Activated CD4-positive, alpha-beta T cell treated with anti-CD3 and anti-CD28 coated beads, Interleukin-2, amount 50 U/mL, for 16 hours (primary cell): ENCODE measurements around the gene CSN1S1.
"Not testable (repeated sequence)": the region's sequence is repeated elsewhere in the genome, so short reads cannot be mapped to it uniquely, and the experiment has no call there.

Source experiments
- DNase-seq: peaks from one replicate; pipeline ENCODE4 v3.0.0-alpha.2; 2020

CSN1S1 gene, protein sequence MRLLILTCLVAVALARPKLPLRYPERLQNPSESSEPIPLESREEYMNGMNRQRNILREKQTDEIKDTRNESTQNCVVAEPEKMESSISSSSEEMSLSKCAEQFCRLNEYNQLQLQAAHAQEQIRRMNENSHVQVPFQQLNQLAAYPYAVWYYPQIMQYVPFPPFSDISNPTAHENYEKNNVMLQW

DNA sequence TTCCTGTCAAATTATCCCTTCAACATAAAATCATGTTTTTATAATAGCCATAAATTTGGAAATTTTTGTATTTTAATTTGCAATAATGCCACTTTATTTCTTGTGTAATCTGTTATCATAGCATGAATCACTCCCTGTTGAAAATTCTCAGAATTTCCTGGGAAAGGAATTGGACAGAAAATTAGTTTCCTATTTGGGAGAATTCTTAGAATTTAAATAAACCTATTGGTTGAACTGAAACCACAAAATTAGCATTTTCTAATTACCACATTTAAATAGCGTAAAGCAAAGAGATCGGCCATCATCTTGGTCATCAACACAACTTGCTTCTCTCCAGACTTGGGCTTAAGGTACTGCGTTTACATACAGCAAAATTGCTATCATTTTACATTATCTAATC lies at the start of gene CSN1S1:
CSN1S1 (plus strand) TSS at position 301 of the 400 bp plus-strand sequence. CDS start 1,488 bp downstream, outside the sequence.
- no peak for DNase-seq

DNA sequence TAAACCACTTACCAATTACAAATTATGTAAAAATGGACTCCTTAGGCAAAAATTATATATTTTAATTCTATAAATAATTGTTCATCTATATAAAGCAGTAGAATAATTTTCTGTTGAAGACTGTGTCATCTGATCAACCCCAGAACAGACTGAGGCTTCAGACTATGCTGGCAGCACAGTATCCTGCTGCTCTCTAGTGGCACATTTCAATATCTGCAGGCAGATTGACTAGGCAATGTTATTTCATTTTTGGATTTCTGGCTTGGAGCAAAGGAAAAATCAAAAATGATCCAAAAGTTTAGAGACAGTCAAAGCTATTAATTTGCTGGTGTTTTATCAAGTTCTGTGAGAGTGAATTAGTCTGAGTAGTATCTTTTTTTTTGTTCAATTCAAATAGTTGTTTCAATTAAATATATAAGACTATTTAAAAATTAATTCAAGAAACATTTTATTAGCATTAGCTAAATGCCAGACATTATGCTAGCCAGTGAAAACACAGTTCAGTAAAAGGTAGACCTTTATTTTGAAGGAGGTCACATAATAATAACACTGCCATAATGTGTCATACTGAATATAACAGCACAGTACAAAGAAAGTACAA lies 49.6 kb upstream of the CSN1S1 start:
- DNase-seq = peak; percentile 32

DNA sequence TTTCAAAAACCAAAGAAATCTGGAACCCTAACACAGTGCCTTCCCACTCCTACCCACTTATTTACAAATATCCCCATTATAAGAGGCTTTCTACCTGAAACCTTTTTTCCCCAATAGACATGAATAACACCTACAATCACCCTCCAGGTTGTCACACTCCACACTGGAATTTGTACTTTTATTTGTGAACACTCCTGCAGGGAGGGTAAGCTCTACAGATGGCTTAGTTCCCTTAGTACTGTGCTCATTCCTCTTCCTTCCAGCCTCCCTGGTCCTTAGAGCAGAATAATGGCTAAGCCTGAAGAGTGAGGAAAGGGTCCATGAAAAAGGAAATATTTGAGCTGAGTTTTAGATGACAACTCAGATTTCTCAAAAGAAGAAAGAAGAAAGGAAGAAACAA lies 48.7 kb upstream of the CSN1S1 start:
- no peak for DNase-seq

DNA sequence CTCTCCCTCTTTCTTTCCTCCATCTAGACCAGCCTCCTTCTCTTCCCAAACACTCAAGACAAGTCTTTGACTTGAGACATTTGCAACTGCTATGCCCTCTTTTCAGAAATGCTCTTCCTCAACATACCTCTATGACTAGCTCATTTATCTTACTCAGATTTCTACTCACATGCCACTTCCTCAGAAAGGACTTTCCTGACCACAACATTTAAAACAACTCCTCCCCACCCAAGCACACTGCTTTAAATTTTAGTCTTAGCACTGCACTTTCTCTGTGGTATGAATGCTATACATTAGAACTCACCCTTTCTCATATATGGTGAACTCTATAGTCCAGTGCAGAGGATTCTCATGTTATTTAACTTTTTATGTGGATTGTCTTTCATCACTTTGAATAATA lies 42.5 kb upstream of the CSN1S1 start:
- DNase-seq = no peak

DNA sequence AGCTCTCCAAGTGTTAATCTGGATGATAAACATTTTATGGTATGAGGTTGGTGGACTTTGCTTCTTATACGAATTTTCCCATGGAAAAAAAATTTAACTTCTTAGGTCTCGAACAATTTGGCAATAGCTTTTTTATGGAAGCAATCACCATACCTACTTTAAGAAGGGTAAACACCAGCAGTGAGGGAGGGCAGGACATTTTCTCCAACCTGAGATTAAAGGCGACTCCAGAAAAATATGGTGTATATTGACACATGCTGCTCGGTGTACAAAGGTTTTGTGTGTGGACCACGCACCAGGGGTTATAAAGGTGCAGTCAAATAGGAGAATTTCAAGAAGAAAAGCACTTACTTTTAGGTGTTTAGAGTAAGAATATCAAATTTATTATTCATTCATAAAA lies 36.7 kb upstream of the CSN1S1 start:
- DNase-seq = no peak

DNA sequence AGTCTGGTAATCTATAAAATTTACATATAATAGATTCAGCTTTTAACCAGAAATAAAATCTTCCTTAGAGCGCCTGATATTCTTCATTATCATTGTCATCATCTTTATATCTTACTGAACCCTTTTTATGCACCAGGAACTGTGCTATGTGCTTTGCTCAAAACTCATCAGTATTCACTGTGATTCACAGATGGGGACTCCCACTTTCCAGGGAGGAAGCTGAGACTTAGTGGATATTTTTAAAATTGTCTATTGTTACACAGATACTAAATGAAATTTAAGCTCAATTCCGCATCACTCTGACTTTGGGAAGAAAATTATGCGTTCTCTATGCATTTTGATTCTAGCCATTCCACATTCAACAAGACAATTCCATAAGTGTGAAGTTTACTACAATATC lies 36.1 kb upstream of the CSN1S1 start:
- no peak for DNase-seq

DNA sequence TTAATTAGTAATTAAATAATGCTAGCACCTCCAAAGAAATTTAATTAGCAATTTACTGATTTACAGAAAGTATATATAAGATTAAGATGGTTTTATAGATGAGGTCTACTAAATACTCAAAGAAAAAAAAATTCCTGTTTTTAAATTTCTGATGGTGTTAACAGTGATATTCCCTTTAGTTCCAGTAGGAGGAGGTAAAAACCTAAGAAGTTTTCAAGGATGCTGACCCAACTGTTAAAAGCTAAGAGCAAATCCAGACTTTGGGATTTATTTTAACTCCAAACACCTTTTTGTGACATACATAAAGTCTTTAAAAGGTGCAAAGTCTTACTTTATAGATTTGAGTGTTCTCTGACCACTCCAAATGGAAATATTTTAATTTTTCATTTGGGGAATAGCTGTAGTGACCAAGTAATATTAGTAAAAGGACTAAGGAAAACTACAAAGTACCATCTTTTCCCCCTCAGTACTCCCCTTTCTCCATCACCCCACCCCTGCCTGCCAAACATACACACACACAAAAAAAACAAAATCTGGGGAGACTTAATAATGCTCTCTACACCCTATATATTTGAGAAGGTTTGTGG lies 34.2 kb upstream of the CSN1S1 start:
- DNase-seq = no peak

DNA sequence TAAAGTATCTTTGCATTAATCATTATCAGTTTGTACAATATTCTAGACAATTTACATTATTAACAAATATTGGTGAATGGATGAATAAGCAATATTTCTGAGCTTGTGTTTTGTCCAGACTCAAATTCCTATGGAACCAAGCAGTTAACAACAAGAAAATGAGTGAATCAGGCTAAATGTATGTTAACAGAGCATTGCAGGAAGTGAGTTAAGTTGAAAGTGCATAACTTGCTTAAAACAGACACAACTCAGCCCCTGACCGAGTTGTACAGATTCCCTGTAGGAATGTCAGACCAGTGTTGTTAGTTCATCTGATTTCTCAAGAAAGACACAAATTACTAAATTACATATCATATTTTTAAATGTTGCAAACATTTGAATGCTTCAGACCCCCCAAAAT lies 23.7 kb upstream of the CSN1S1 start:
- no peak for DNase-seq

DNA sequence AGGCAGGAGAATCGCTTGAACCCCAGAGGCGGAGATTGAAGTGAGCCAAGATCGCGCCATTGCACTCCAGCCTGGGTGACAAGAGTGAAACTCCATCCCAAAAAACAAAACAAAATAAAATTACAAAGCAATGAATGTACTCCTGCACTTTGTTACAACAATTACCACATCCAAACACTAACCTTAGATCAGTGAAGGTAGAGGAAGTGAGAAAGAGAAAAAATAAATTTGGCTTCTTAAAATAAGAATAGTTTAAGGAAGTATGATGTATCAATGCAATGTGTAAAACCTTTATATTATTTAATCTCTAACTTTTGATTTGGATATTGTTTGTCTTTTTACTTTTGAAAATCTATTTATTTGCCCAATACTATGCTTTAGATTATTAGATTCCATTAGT lies 21.7 kb upstream of the CSN1S1 start:
- no peak for DNase-seq

DNA sequence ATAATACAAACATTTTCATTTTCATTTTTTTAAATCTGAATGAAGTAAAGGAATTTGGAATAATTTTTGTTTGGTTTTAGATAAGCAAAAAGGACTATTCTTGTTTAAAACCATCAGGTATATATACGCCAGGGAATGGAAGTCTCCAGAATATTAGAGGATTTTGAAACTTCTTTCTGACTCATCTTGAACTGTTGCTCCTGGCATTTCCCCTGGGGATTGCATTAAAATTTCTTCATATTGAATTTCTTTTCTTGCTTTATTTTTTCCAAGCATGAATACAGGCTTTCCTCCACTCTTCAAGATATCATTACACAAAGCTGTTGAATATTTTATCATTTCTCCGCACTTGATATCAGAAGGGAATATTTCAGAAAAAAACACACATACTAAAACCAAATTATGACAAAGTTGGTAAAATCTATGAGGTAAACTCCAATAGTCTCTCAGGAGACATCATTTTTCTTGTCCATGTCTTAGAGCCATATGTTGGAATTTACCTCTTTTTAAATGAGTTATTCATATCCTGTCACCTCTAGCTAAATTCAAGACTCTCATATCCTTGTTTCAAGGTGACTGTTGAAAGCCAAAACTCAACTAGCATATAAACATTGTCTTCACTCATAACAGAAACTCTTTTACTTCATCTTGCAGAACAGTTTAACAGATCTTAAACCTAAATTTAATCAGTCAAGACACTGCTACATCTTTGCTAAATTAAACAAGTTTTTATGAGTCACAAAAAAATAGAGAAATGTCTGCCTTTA lies 20.7 kb upstream of the CSN1S1 start:
- DNase-seq = peak; percentile 5

DNA sequence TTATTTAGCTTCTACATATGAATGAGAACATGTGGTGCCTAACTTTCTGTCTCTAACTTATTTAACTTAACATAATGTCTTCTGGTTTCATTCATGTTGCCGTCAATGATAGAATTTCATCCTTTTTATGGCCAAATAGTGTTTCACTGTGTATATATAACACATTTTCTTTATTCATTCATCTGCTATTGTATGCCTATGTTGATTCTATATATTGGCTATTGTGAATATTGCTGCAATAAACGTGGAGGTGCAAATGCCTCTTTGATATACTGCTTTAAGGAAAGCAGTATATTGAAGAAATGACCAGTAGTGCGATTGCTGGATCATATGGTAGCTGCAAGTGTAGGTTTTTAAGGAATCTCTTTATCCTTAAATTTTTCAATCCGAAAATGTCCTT lies 10.0 kb upstream of the CSN1S1 start:
- DNase-seq = no peak

DNA sequence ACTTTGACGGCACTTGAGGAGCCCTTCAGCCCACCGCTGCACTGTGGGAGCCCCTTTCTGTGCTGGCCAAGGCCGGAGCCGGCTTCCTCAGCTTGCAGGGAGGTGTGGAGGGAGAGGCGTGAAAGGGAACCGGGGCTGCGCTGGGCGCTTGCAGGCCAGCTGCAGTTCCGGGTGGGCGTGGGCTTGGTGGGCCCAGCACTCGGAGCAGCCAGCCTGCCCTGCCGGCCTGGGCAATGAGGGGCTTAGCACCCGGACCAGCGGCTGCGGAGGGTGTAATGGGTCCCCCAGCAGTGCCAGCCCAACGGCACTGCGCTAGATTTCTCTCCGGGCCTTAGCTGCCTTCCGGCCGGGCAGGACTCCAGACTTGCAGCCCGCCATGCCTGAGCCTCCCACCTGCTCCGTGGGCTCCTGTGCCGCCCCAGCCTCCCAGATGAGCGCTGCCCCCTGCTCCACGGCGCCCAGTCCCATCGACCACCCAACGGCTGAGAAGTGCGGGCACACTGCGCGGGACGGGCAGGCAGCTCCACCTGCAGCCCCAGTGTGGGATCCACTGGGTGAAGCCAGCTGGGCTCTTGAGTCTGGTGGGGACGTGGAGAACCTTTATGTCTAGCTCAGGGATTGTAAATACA lies 7.0 kb upstream of the CSN1S1 start:
- not testable (repeated sequence) for DNase-seq

DNA sequence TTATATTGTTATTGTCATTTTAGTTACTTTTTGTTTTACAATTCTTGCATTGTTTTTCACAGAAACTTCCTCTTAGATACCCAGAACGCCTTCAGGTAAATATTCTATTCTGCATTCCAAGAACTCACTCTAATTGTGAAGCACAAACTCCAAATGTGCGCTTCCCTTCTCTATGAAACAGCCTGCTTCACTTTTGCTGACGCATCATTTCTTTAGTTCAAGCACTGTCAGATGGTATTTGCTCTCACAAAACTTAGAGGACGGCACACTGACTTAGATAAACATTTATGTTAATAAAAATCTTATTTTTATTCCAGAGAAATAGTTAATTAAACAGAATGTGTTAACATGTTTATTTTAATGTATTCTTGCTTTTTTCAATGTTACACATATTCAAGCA lies 3.3 kb downstream of the CSN1S1 start:
- no peak for DNase-seq

DNA sequence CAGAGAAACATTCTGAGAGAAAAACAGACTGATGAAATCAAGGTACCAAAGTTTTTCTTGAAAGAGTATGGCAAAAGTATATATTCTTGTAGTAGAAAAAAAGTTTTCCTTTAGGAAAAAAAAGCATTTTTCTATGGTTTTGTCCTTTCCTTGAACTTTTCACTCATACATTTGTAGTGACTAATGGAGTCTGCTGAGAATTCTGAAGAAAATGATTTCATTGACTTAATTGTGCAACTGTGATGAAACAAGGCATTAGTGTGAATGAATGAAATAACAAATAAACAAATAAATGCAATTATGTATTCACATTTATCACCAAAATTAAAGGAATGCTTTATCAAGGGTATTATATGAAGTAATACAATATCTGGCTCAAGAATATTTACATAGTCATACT lies 5.7 kb downstream of the CSN1S1 start:
- DNase-seq = no peak

DNA sequence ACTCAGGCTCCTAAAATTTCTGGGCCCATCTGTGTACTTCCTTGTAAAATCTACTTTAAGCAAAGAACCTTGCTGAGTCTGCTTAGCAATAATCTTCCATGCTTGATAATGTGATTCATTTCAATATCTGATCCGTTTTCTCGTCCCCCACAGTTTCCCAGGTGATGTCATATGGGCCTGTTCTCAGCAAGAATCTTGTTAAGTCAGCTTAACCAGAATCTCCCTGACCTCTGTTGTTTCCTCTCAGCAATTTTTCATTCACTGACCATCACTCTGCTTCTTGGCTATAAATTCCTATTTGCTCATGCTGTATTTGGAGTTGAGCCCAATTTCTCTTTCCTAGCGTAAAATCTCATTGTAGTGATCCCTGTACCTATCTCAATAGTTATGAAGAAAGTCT lies 20.7 kb downstream of the CSN1S1 start:
- DNase-seq = no peak

DNA sequence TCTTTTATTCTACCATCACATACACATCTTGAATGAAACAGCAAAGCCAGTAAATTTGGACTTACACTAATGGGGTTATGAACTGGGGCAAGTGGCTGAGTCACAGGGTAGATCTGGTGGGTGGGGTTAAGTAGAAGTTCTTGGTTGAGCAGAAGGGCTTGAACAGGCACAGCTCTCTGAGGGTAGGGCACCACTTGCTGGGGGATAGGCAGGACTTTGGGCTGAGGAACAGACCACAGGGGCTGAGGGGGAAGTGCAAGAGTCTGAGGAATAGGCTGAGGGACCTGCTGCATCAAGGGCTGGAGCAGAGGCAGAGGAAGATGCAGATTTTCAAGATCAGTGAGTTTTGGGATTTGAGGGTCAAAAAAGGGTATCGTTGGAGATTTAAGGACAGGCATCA lies 26.3 kb downstream of the CSN1S1 start:
- DNase-seq = no peak

DNA sequence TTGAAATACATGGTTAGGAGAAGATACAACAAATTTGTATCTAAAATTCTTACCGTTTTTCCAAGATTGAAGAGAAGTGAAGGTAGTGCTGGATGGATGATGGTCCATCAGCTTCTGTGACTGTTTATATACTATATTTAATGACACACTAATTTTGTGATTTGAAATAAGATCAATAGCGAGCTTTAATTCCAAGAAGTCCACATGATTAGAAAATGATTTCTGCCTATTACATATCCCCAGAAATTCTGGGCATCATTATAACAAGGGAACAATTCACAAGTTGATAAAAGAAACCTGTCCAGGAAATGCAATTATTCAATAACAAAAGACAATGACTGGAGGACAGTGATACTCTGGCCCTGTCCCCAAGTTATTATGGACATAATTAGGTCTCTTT lies 34.8 kb downstream of the CSN1S1 start, which contains the start of gene CSN2:
CSN2 (minus strand) TSS at position 101 of the 400 bp plus-strand sequence. CDS start 4,733 bp downstream, outside the sequence.
- no peak for DNase-seq

DNA sequence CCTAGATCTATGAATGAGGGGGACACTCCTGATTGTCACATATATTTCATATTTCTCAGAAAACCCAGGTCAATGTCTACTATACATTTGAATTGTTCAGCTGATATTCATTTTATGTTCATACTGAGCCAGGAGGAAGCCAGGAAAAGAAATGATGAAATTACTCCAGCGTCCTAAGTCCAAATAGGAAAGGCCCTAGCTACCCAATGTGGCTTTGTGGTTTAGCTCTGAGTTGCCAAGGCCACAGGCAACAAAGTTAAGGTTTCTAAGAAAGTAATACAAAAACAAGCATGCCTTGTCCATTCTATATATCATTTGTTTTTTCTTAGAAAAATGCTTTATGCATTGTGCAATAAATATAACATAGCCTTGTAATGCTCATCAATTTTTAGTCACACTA lies 39.2 kb downstream of the CSN1S1 start:
- DNase-seq = no peak

DNA sequence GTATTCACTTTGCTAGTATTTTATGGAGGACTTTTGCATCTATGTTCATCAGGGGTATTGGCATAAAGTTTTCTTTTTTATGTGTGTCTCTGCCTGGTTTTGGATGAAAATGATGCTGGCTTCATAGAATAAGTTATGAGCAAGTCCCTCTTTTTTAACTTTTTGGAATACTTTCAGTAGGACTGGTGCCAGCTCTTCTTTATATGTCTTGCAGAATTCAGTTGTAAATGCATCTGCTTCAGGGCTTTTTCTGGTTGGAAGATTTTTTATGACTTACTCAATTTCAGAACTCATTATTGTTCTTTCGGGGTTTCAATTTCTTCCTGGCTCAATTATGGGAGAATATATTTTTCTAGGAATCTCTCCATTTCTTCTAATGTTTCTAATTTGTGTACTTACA lies 43.8 kb downstream of the CSN1S1 start:
- no peak for DNase-seq

DNA sequence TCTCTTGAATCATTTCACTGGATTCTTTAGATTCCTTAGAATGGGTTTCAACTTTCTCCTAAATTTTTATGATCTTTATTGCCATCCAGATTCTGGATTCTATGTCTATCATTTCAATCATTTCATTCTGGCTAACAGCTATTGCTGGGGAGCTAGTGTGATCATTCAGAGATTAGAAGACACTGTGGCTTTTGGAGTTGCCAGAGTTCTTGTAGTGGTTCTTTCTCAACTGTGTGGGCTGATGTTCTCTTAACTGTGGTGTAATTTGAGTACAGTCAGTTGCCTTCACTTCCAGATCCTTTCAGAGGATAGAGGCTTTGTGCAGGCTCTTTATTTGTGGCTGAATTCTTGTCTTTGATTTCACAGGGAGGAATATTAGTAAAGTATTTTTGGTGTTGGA lies 46.7 kb downstream of the CSN1S1 start:
- no peak for DNase-seq

DNA sequence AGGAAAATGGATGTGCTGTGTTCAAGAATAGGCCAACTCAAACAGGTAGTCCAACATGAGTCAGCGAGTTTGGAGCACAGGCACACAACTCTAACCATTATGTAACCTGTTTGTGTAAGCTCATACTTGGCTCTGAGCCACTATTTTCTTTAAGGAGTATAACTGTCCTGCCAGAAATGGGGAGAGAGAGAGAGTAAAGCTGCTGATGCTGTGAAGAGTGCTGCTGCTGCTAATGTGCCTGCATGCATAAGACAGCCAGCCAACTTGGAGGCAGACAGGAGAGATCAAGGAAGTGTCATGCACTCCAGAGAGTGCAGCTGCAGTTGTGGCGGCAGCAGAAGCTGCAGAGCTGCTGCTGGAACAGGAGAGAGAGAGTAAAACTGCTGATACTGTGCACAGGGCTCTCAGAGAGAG lies 53.2 kb downstream of the CSN1S1 start:
- DNase-seq = peak; percentile 26

DNA sequence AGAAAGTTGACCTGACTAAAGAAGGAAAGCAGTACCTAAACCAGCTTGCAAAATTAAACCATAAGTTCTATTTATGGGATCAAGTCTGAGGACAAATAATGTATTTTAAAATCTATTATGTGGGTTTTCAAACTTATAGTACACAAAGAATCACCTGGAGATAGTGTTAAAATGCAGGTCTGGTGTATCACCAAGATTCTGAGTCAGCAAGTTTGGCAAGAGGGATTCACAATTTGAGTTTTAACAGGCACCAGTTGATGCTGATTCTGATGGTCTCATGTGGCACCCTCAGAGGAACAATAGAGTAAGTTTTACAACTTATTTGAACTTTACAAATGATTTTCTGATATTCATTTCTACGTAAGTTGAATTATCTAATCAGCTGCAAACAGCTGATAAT lies 55.8 kb downstream of the CSN1S1 start:
- no peak for DNase-seq

DNA sequence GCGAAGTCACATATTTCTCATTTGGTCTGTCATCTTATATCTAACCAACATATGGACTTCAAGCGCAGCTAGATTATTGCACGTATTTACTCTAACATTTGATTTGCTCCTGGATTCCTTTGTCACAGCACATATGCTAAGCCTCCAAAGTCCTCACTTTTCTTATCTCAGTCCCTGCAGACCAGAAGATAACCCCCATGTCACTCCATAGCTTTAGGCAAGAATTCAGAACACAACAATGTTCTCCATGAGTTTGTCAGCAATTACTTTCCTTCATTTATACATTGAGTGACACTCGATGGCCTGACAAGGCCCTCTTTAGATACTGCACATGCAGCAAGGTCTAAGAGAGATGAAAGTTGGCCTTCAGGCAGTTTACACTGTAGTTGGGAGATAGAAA lies 60.1 kb downstream of the CSN1S1 start:
- no peak for DNase-seq
